ENCODE results near the gene ZNF341. TPM values are rescaled to one million over a fixed set of nuclear protein-coding genes. Genes with fewer than 3 reads are reported as not detected.

The ZNF341 gene
- total RNA-seq, 1 donor from 2014 or later, result 1.8 TPM

- H3K9me3 ChIP-seq (replicated peaks), result no peaks in the 10 kb centered on the region
- no peak for TF ChIP-seq CTCF (IDR thresholded peaks at IDR 0.05; ENCODE audit: borderline replicate concordance)
- peak overlapping the region; percentile 94 for H3K27ac ChIP-seq (replicated peaks)
- peak overlapping the region; percentile 97 for H3K4me3 ChIP-seq
- peaks cover 60% of the 10 kb centered on the region for H3K4me1 ChIP-seq
- H3K36me3 ChIP-seq, result peaks cover 4% of the 10 kb centered on the region
- H3K27me3 ChIP-seq (ENCODE audit: low read depth), result no peaks in the 10 kb centered on the region
- no peak for DNase-seq
- intact Hi-C loops (cut with micrococcal nuclease), result no loop called here
Observed at GRCh38 chr20:33811776-33812151, 80.0 kb downstream of the ZNF341 start.

GRCh38 chr20:33812152-33812849 is 80.5 kb downstream of the ZNF341 start:
- TF ChIP-seq CTCF (IDR thresholded peaks at IDR 0.05; ENCODE audit: borderline replicate concordance), result no peak
- Histone ChIP-seq H3K36me3 (peaks cover 4% of the 10 kb centered on the region), H3K27ac (replicated peaks) (peak overlapping the region; percentile 94), H3K4me1 (peaks cover 66% of the 10 kb centered on the region), H3K27me3 (ENCODE audit: low read depth) (no peaks in the 10 kb centered on the region), H3K9me3 (replicated peaks) (no peaks in the 10 kb centered on the region), H3K4me3 (peak overlapping the region; percentile 97)
- peak; percentile 45 for DNase-seq
- intact Hi-C loops (cut with micrococcal nuclease), result no loop called here

GRCh38 chr20:33812908-33813462 is 81.2 kb downstream of the ZNF341 start:
- intact Hi-C loops (cut with micrococcal nuclease), result no loop called here
- Histone ChIP-seq H3K4me1 (peaks cover 72% of the 10 kb centered on the region), H3K27ac (replicated peaks) (peak overlapping the region; percentile 94), H3K4me3 (peak overlapping the region; percentile 97), H3K27me3 (ENCODE audit: low read depth) (no peaks in the 10 kb centered on the region), H3K36me3 (peaks cover 4% of the 10 kb centered on the region), H3K9me3 (replicated peaks) (no peaks in the 10 kb centered on the region)
- TF ChIP-seq CTCF (IDR thresholded peaks at IDR 0.05; ENCODE audit: borderline replicate concordance), result no peak
- no peak for DNase-seq

- Histone ChIP-seq H3K27ac (replicated peaks) (peak overlapping the region; percentile 31), H3K27me3 (ENCODE audit: low read depth) (no peaks in the 10 kb centered on the region)
- intact Hi-C loops (cut with micrococcal nuclease), result no loop called here
Observed at GRCh38 chr20:33814238-33814712, 82.5 kb downstream of the ZNF341 start.

GRCh38 chr20:33815671-33816070 is 83.9 kb downstream of the ZNF341 start:
- intact Hi-C loops (cut with micrococcal nuclease), result no loop called here
- DNase-seq, result no peak
- no peak for TF ChIP-seq CTCF (IDR thresholded peaks at IDR 0.05; ENCODE audit: borderline replicate concordance)

More at GRCh38 chr20:33814238-33814712, 82.5 kb downstream of the ZNF341 start:
- Histone ChIP-seq H3K4me3 (no peak overlapping the region), H3K9me3 (replicated peaks) (no peaks in the 10 kb centered on the region), H3K36me3 (peaks cover 4% of the 10 kb centered on the region), H3K4me1 (peaks cover 85% of the 10 kb centered on the region)
- DNase-seq, result no peak
- no peak for TF ChIP-seq CTCF (IDR thresholded peaks at IDR 0.05; ENCODE audit: borderline replicate concordance)

More at GRCh38 chr20:33815671-33816070, 83.9 kb downstream of the ZNF341 start:
- no peaks in the 10 kb centered on the region for H3K27me3 ChIP-seq (ENCODE audit: low read depth)
- peaks cover 4% of the 10 kb centered on the region for H3K36me3 ChIP-seq
- H3K4me3 ChIP-seq, result no peak overlapping the region
- H3K4me1 ChIP-seq, result peaks cover 96% of the 10 kb centered on the region
- H3K27ac ChIP-seq (replicated peaks), result no peak overlapping the region
- no peaks in the 10 kb centered on the region for H3K9me3 ChIP-seq (replicated peaks)
